GM19468 (cell line): ENCODE measurements around the gene KLHL42.
"Not testable (repeated sequence)": the region's sequence is repeated elsewhere in the genome, so short reads cannot be mapped to it uniquely, and the experiment has no call there.

Experiments used
- ATAC-seq: cut with Tn5 transposase; IDR thresholded peaks from one replicate; pipeline ENCODE4 v1.9.1; 2021; ENCODE audit warnings: mild to moderate bottlenecking, moderate library complexity, moderate number of reproducible peaks; ENCODE audit not compliant: unreplicated experiment; ENCODE audit errors: extremely low read depth

KLHL42 gene

GRCh38 chr12:27779920-27780611 lies at the start of gene KLHL42, which contains the start of gene MANSC4:
Gene KLHL42 (plus strand): TSS chr12:27780233. CDS start chr12:27780331, 98 bp downstream.
Gene MANSC4 (minus strand): TSS chr12:27780236. CDS start chr12:27771276, 8,960 bp downstream.
- peak; percentile 53 for ATAC-seq

GRCh38 chr12:27732281-27732680 lies 47.8 kb upstream of the KLHL42 start:
- no peak for ATAC-seq

- ATAC-seq, result no peak
Measured at GRCh38 chr12:27733052-27733656, 46.9 kb upstream of the KLHL42 start.

GRCh38 chr12:27733791-27734190 lies 46.2 kb upstream of the KLHL42 start:
- no peak for ATAC-seq

- not testable (repeated sequence) for ATAC-seq
Measured at GRCh38 chr12:27734321-27734720, 45.7 kb upstream of the KLHL42 start.

- no peak for ATAC-seq
Measured at GRCh38 chr12:27743601-27744000, 36.4 kb upstream of the KLHL42 start.

GRCh38 chr12:27745734-27746133 lies 34.3 kb upstream of the KLHL42 start:
- ATAC-seq, result not testable (repeated sequence)

- no peak for ATAC-seq
Measured at GRCh38 chr12:27747111-27747820, 32.8 kb upstream of the KLHL42 start.

- no peak for ATAC-seq
Measured at GRCh38 chr12:27751386-27752047, 28.5 kb upstream of the KLHL42 start.

GRCh38 chr12:27754795-27755194 lies 25.2 kb upstream of the KLHL42 start:
- no peak for ATAC-seq

- no peak for ATAC-seq
Measured at GRCh38 chr12:27756670-27757195, 23.3 kb upstream of the KLHL42 start.

GRCh38 chr12:27762757-27763156 lies 17.3 kb upstream of the KLHL42 start:
- no peak for ATAC-seq

- ATAC-seq, result no peak
Measured at GRCh38 chr12:27766587-27766986, 13.4 kb upstream of the KLHL42 start.

GRCh38 chr12:27769142-27769673 lies 10.8 kb upstream of the KLHL42 start:
- no peak for ATAC-seq

GRCh38 chr12:27771481-27772327 lies 8.3 kb upstream of the KLHL42 start:
- ATAC-seq, result no peak

GRCh38 chr12:27772328-27773049 lies 7.5 kb upstream of the KLHL42 start:
- ATAC-seq, result no peak

- no peak for ATAC-seq
Measured at GRCh38 chr12:27777141-27777540, 2.9 kb upstream of the KLHL42 start.

- ATAC-seq, result no peak
Measured at GRCh38 chr12:27778206-27778605, 1.8 kb upstream of the KLHL42 start.
